GM23248 (cell line): ENCODE data around the gene ASAH2B. TPM values are rescaled to one million over a fixed set of nuclear protein-coding genes. Genes with fewer than 3 reads are reported as not detected.

Experiments used
- DNase-seq: peaks from one replicate; pipeline ENCODE4 v3.0.0-alpha.2; 2015
- H2AFZ ChIP-seq: fragments of 200-600 bp; sonication (generic); 2 replicates; pipeline ENCODE4 v1.6.1; 2016; ENCODE audit warnings: antibody characterized with exemption
- H3F3A ChIP-seq: fragments of 200-600 bp; sonication (generic); 2 replicates; pipeline ENCODE4 v1.6.1; 2016; ENCODE audit warnings: mild to moderate bottlenecking, antibody characterized with exemption, mixed run types; ENCODE audit not compliant: insufficient read depth
- H3K27ac ChIP-seq: fragments of 200-600 bp; sonication (generic); 2 replicates; pipeline ENCODE4 v1.5.1; 2016; ENCODE audit warnings: mild to moderate bottlenecking
- H3K27me3 ChIP-seq: fragments of 200-600 bp; sonication (generic); replicated peaks from 2 replicates; pipeline ENCODE4 v1.6.1; 2016; ENCODE audit warnings: mild to moderate bottlenecking; ENCODE audit not compliant: insufficient read depth
- H3K36me3 ChIP-seq: fragments of 200-600 bp; sonication (generic); 2 replicates; pipeline ENCODE4 v1.6.1; 2016; ENCODE audit warnings: low read depth, mild to moderate bottlenecking
- H3K4me1 ChIP-seq: fragments of 200-600 bp; sonication (generic); 2 replicates; pipeline ENCODE4 v1.6.1; 2016; ENCODE audit warnings: mild to moderate bottlenecking; ENCODE audit not compliant: insufficient read depth
- H3K4me2 ChIP-seq: fragments of 200-600 bp; sonication (generic); one replicate; pipeline ENCODE4 v1.6.1; 2016; ENCODE audit warnings: mild to moderate bottlenecking; ENCODE audit not compliant: unreplicated experiment
- H3K4me3 ChIP-seq: fragments of 200-600 bp; sonication (generic); 2 replicates; pipeline ENCODE4 v1.5.1; 2016; ENCODE audit warnings: mild to moderate bottlenecking
- H3K79me2 ChIP-seq: fragments of 200-600 bp; sonication (generic); 2 replicates; pipeline ENCODE4 v1.6.1; 2016; ENCODE audit warnings: mild to moderate bottlenecking; ENCODE audit not compliant: insufficient read depth
- H3K9ac ChIP-seq: fragments of 200-600 bp; sonication (generic); 2 replicates; pipeline ENCODE4 v1.6.1; 2016; ENCODE audit warnings: mild to moderate bottlenecking
- H3K9me2 ChIP-seq: fragments of 200-600 bp; sonication (generic); 2 replicates; pipeline ENCODE4 v1.6.1; 2016; ENCODE audit warnings: mixed run types, mild to moderate bottlenecking, moderate library complexity; ENCODE audit not compliant: insufficient read depth
- H3K9me3 ChIP-seq: fragments of 200-600 bp; sonication (generic); one replicate; pipeline ENCODE4 v1.6.1; 2017; ENCODE audit warnings: low read depth
- H4K20me1 ChIP-seq: fragments of 200-600 bp; sonication (generic); 2 replicates; pipeline ENCODE4 v1.6.0; 2016; ENCODE audit not compliant: insufficient read depth
- EZH2 ChIP-seq: fragments of 200-600 bp; sonication (generic); IDR thresholded peaks from 2 replicates; pipeline ENCODE4 v1.6.1; 2018; ENCODE audit warnings: antibody characterized with exemption, mild to moderate bottlenecking; ENCODE audit not compliant: insufficient read depth, poor library complexity, severe bottlenecking
- EZH2phosphoT487 ChIP-seq: fragments of 200-600 bp; sonication (generic); IDR thresholded peaks from 2 replicates; pipeline ENCODE4 v1.6.1; 2018; ENCODE audit warnings: antibody characterized with exemption, moderate library complexity, mild to moderate bottlenecking, low read depth; ENCODE audit not compliant: insufficient read depth
- WGBS, 2 experiments: methylation state at CpG; one replicate each; pipeline ENCODE4 v1.1.6; 2015 to 2017; ENCODE audit warnings: low lambda C conversion rate in 2 of 2, low coverage in 1 of 2; ENCODE audit errors: missing lambda C conversion rate in 2 of 2; 5-methylcytosine and 5-hydroxymethylcytosine counted together
- in situ Hi-C: fragments of 300-500 bp; cut with MboI; formaldehyde crosslinking; loops from 2 replicates; pipeline ENCODE4 v1.15.0; 2020
- polyA plus RNA-seq: library from polyadenylated mRNA; unstranded; fragments of >200 nt; fragmentation: Nextera tagmentation; extraction: Ambion mirVana; gene quantifications from 2 replicates; pipeline ENCODE4 v1.2.1, GENCODE V29; 2016
- total RNA-seq: library from RNA; depleted of rRNA; stranded (reverse); fragments of >200 nt; shearing (Covaris generic); gene quantifications from 2 replicates; pipeline ENCODE4 v1.2.3, GENCODE V29; 2014

ASAH2B gene
- total and polyA plus RNA-seq, 2 experiments from 2014 or later = 3.7 to 5.0 TPM

DNA sequence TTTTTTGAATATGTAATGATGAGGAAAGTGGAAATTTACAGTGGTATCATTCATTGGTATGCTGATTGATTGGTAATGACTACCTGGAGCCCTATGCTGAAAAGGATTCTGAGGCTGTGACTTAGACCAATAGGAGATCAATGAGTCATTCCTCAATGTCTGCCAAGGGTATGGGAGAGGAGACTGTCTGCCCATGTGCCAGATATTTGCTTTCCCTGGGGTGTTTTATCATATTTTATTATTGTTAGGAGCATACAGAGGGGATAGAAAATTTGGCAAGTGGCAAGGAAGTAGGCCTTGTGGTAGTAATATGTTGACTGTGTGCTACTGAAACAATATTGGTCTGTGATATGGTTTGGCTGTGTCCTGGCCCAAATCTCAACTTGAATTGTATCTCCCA is 54.8 kb downstream of the ASAH2B start:
- Histone ChIP-seq H3K9me2 (no peaks in the 10 kb centered on the region), H2AFZ (no peak overlapping the region), H3K9ac (no peak overlapping the region), H3K27me3 (no peaks in the 10 kb centered on the region), H3F3A (no peaks in the 10 kb centered on the region), H3K36me3 (no peaks in the 10 kb centered on the region), H4K20me1 (no peaks in the 10 kb centered on the region), H3K4me3 (no peak overlapping the region), H3K27ac (no peak overlapping the region), H3K4me1 (no peaks in the 10 kb centered on the region), H3K4me2 (no peak overlapping the region), H3K79me2 (no peaks in the 10 kb centered on the region), H3K9me3 (no peaks in the 10 kb centered on the region)
- DNase-seq = peak; percentile 34
- TF ChIP-seq EZH2 (no peak), EZH2phosphoT487 (no peak)
- in situ Hi-C loops = no loop called here

DNA sequence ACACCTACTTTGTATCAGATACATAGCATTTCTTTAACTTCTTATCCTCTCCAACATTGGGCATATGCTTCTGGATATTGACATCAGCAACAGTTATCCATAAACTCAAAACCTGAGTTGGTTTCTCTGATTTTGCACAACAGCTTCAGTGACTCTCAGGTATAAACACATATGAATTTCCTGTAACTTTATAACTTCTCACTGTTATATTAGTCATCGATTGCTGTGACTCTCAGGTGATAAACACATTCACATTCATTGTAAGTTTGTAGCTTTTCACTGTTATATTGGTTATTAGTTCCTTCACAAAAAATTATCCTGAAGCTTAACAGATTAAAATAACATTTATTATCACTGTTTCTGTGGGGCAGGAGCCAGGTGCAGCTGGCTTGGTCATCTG is 57.0 kb downstream of the ASAH2B start:
- Histone ChIP-seq H3F3A (no peaks in the 10 kb centered on the region), H3K79me2 (no peaks in the 10 kb centered on the region), H3K27me3 (no peaks in the 10 kb centered on the region), H3K4me3 (no peak overlapping the region), H3K9me2 (no peaks in the 10 kb centered on the region), H4K20me1 (no peaks in the 10 kb centered on the region), H3K9ac (no peak overlapping the region), H3K4me2 (no peak overlapping the region), H3K9me3 (no peaks in the 10 kb centered on the region), H3K36me3 (no peaks in the 10 kb centered on the region), H2AFZ (no peak overlapping the region), H3K4me1 (no peaks in the 10 kb centered on the region), H3K27ac (no peak overlapping the region)
- in situ Hi-C loops = no loop called here
- WGBS, 2 experiments = 65 to 67% methylated on average over 1 of the region's 1 CpG
- DNase-seq = no peak
- TF ChIP-seq EZH2 (no peak), EZH2phosphoT487 (no peak)

DNA sequence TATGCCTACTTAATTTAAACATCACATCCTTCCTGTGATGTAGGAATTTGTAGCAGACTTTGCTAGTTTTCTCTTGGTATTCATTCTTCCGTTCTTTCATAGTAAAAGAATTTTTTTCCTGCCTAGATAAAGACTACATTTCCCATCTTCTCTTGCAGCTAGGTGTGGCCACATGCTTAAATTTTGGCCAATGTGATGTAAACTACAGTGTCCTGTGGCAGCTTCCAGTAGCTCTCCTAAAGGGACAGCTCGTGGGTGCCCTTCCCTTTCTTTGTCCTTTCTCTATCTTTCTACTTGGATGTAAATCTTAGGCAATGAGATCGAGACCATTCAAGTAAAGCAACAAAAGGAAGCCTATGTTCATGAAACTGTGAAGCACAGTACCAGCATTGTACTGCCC is 58.6 kb downstream of the ASAH2B start:
- H3K9ac ChIP-seq = no peak overlapping the region
- no peaks in the 10 kb centered on the region for H3K9me3 ChIP-seq
- DNase-seq = no peak
- TF ChIP-seq EZH2 = no peak
- TF ChIP-seq EZH2phosphoT487 = no peak
- no peak overlapping the region for H3K27ac ChIP-seq
- no peaks in the 10 kb centered on the region for H3K9me2 ChIP-seq
- WGBS, 2 experiments = 60 to 64% methylated on average over 3 of the region's 3 CpGs
- no peak overlapping the region for H3K4me2 ChIP-seq
- H3K36me3 ChIP-seq = no peaks in the 10 kb centered on the region
- H4K20me1 ChIP-seq = no peaks in the 10 kb centered on the region
- H3K4me1 ChIP-seq = no peaks in the 10 kb centered on the region
- in situ Hi-C loops = no loop called here
- no peak overlapping the region for H2AFZ ChIP-seq
- H3K27me3 ChIP-seq = no peaks in the 10 kb centered on the region
- no peaks in the 10 kb centered on the region for H3F3A ChIP-seq
- no peak overlapping the region for H3K4me3 ChIP-seq
- no peaks in the 10 kb centered on the region for H3K79me2 ChIP-seq

DNA sequence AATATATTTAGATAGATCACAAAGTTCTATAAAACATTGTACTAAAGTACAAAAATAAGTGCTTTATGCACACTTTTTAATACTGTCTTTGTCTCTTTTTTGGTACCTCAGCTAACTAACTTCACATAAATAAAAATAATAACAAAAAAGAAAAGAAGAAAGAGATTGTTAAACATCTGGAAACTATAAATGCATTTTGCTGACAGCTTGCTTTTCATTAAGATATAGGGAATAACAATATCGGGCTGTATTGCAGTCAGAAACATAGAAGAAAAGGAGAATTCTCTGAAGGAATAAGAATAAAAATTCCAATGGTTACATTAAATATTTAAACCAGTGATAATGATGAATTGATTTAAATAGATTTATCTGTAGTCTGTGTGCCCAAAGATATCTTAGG is 59.9 kb downstream of the ASAH2B start:
- Histone ChIP-seq H2AFZ (no peak overlapping the region), H3K9me3 (no peaks in the 10 kb centered on the region), H4K20me1 (no peaks in the 10 kb centered on the region), H3K36me3 (no peaks in the 10 kb centered on the region), H3K27ac (no peak overlapping the region), H3K4me1 (no peaks in the 10 kb centered on the region), H3K27me3 (no peaks in the 10 kb centered on the region), H3K4me2 (no peak overlapping the region), H3K9ac (no peak overlapping the region), H3K79me2 (no peaks in the 10 kb centered on the region), H3K9me2 (no peaks in the 10 kb centered on the region), H3F3A (no peaks in the 10 kb centered on the region), H3K4me3 (no peak overlapping the region)
- DNase-seq = no peak
- in situ Hi-C loops = no loop called here
- TF ChIP-seq EZH2 (no peak), EZH2phosphoT487 (no peak)
- WGBS, 2 experiments = 19 to 21% methylated on average over 1 of the region's 1 CpG

DNA sequence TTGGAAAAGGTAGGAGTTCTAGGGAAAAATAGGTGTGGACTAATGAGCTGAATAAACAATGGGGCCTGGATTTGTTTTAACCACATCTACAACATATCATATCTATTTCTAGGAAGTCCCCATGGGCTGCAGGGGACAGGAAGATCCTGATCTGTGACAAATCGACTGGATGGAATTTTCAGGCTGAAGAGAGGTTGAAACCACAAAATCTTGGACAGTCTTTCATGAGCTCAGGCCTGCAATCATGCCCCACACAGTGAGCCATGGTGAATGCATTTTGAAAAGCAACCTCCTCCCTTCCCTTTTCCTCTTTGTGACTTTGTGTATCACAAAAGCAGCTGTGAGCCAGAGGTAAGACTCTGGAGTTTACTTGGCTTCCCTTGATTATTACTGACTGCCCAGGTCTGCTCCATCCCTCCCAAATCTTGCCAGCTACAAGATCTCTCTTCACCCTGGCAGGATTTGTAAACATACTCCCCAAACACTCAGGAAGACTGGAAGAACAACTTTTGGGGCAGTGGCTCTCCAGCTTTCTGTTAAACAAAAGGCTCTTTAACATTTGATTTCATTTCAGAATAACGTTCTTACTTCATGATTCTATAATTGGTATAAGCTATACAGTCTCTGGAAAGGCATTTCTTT is 66.4 kb downstream of the ASAH2B start:
- Histone ChIP-seq H3K9me2 (no peaks in the 10 kb centered on the region), H3K9ac (no peak overlapping the region), H3K27me3 (no peaks in the 10 kb centered on the region), H3K79me2 (no peaks in the 10 kb centered on the region), H3K9me3 (no peaks in the 10 kb centered on the region), H3K4me2 (no peak overlapping the region), H3K36me3 (no peaks in the 10 kb centered on the region), H4K20me1 (no peaks in the 10 kb centered on the region), H3F3A (peaks cover 31% of the 10 kb centered on the region), H3K4me3 (no peak overlapping the region), H3K27ac (peak overlapping the region; percentile 29), H3K4me1 (peaks cover 35% of the 10 kb centered on the region), H2AFZ (peak overlapping the region; percentile 45)
- in situ Hi-C loops = no loop called here
- TF ChIP-seq EZH2 (no peak), EZH2phosphoT487 (no peak)
- peak; percentile 47 for DNase-seq
- WGBS, 2 experiments = 44% methylated on average over 2 of the region's 2 CpGs
